WTC11 (cell line): ENCODE results near the gene EEIG2.

Experiments used
- FOXP1 ChIP-seq: sonication (generic); formaldehyde crosslinking; IDR thresholded peaks from 2 replicates; pipeline ENCODE4 v1.8.0; 2022; ENCODE audit warnings: missing genetic modification reagents, mild to moderate bottlenecking, moderate library complexity, borderline replicate concordance
- TF ChIP-seq, protein P1 (sequence below): fragments of 200-600 bp; IDR thresholded peaks from 2 replicates; pipeline ENCODE4 v1.8.0; 2022; ENCODE audit warnings: antibody characterized with exemption

DNA sequence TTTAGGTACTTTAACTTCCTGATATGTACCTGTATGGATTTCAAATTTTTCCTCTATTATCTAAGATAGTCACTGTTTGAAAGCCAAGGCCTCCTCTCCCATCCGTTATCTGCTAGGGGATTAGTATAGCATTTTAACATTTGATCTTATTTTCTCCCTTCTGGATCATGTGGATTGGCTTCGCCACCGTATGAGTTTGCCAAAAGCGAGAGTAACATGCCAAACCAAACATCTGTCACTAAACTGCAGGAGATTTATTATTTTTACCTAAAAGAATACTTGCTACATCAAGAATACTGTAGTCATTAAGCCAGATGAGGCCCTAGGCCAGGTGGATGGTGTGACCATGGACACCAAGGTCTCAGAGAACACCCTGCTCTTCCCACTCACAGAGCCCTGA is 28.5 kb upstream of the EEIG2 start:
- TF ChIP-seq, protein P1, sequence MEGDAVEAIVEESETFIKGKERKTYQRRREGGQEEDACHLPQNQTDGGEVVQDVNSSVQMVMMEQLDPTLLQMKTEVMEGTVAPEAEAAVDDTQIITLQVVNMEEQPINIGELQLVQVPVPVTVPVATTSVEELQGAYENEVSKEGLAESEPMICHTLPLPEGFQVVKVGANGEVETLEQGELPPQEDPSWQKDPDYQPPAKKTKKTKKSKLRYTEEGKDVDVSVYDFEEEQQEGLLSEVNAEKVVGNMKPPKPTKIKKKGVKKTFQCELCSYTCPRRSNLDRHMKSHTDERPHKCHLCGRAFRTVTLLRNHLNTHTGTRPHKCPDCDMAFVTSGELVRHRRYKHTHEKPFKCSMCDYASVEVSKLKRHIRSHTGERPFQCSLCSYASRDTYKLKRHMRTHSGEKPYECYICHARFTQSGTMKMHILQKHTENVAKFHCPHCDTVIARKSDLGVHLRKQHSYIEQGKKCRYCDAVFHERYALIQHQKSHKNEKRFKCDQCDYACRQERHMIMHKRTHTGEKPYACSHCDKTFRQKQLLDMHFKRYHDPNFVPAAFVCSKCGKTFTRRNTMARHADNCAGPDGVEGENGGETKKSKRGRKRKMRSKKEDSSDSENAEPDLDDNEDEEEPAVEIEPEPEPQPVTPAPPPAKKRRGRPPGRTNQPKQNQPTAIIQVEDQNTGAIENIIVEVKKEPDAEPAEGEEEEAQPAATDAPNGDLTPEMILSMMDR, result no peak
- no peak for TF ChIP-seq FOXP1 (CRISPR knock-in tag)
